Loucy (cell line): ENCODE measurements around the gene ARHGAP42.

Source experiments
- CTCF ChIP-seq: fragments of 200-600 bp; sonication (generic); conservative IDR thresholded peaks from 2 replicates; pipeline ENCODE4 v1.5.1; 2014; ENCODE audit warnings: mild to moderate bottlenecking, antibody characterized with exemption, low read length
- EZH2phosphoT487 ChIP-seq: fragments of 200-600 bp; IDR thresholded peaks from 2 replicates; pipeline ENCODE4 v1.6.1; 2018; ENCODE audit warnings: antibody characterized with exemption, mild to moderate bottlenecking, moderate library complexity, borderline replicate concordance

GRCh38 chr11:100663996-100664395 is 23.1 kb upstream of the ARHGAP42 start:
- TF ChIP-seq CTCF (no peak), EZH2phosphoT487 (no peak)
